ENCODE data around the gene EHD4.

The EHD4 gene

DNA sequence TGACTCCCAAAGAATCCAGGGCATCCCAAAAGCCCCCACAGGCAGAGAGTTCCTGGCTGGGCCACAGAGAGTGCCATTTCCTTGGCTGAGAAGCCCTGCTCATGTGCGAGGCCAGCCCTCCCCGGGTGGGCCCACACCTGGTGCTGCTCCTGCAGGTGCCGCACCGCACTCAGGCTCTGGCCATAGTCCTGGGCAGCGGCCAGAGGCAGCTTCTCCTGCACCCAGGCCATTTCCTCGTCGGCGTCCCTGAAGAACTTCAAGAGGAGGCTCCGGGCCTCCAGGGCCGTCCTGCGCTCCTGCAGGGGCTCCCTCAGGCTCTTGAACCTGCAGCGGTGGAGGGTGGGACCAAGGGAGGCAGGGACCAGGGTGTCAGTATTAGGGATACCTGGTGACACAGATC, 115.6 kb downstream of the EHD4 start:
- H3K4me3 ChIP-seq (ENCODE audit: low read length), result no peak overlapping the region
- TF ChIP-seq, protein P1, sequence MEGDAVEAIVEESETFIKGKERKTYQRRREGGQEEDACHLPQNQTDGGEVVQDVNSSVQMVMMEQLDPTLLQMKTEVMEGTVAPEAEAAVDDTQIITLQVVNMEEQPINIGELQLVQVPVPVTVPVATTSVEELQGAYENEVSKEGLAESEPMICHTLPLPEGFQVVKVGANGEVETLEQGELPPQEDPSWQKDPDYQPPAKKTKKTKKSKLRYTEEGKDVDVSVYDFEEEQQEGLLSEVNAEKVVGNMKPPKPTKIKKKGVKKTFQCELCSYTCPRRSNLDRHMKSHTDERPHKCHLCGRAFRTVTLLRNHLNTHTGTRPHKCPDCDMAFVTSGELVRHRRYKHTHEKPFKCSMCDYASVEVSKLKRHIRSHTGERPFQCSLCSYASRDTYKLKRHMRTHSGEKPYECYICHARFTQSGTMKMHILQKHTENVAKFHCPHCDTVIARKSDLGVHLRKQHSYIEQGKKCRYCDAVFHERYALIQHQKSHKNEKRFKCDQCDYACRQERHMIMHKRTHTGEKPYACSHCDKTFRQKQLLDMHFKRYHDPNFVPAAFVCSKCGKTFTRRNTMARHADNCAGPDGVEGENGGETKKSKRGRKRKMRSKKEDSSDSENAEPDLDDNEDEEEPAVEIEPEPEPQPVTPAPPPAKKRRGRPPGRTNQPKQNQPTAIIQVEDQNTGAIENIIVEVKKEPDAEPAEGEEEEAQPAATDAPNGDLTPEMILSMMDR (conservative IDR thresholded peaks at IDR 0.05; ENCODE audit: low read depth, low read length), result no peak
- DNase-seq (ENCODE audit: low read depth), result no peak

- TF ChIP-seq, protein P1 (conservative IDR thresholded peaks at IDR 0.05; ENCODE audit: low read depth, low read length), result no peak
- DNase-seq (ENCODE audit: low read depth), result no peak
- no peak overlapping the region for H3K4me3 ChIP-seq (ENCODE audit: low read length)
These were observed 116.1 kb downstream of the EHD4 start for GRCh38 chr15:41856262-41856661.

DNA sequence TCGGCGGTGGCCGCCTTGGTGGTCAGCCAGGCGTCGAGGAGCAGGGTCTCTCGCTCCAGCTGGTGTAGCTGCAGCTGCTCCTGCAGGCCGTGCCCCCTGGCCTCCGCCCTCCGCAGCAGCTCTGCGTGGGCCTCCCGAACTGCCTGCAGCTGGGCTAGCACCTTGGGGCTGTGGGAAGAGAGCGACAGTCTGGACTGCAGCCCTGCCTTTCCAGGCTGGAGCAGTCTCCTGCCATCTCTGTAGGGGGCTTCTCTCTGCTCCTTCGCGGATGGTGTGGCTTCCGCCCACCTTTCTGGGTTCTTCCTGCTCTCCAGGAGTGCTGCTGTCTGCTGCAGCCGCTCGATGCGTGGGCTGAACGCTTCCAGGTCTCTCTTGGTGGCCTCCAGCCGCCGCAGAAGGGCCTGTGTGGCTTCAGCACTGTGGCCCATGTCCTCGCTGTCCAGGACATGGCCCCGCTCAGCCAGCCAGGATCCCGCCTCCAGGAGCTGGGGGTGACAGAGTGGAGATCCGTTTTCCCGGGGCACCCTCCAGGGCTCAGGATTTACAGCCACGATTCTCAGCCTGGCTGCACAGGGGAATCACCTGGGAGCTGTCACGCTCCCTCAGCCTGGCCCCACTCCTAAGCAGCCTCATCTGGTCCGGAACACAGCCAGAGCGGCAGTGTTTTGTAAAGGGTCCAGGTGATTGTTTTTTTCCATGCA, 116.9 kb downstream of the EHD4 start:
- TF ChIP-seq, protein P1 (conservative IDR thresholded peaks at IDR 0.05; ENCODE audit: low read depth, low read length), result no peak
- no peak overlapping the region for H3K4me3 ChIP-seq (ENCODE audit: low read length)
- DNase-seq (ENCODE audit: low read depth), result no peak

DNA sequence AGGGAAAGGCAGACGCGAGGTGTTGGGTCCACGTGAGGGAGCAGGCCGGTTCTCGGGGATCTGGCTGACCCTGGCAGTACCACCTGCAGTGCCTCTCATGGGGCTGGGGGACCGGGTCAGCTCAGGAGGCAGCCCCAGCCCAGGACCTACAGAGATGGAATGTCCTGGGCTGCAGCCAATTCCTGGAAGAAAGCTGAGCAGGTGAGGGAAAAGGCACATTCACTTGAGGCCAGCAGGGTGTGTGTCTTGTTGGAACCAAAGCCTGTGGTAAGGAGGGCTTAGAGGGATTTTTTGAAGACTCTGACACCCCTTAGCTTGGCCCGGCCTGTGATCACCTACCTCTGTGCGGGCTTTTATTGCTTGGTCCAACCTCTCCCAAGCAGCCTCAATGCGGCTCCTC, 117.9 kb downstream of the EHD4 start:
- no peak for DNase-seq (ENCODE audit: low read depth)
- TF ChIP-seq, protein P1 (conservative IDR thresholded peaks at IDR 0.05; ENCODE audit: low read depth, low read length), result no peak
- no peak overlapping the region for H3K4me3 ChIP-seq (ENCODE audit: low read length)

- DNase-seq (ENCODE audit: low read depth), result no peak
- no peak overlapping the region for H3K4me3 ChIP-seq (ENCODE audit: low read length)
- TF ChIP-seq, protein P1 (conservative IDR thresholded peaks at IDR 0.05; ENCODE audit: low read depth, low read length), result no peak
These were observed 118.5 kb downstream of the EHD4 start for GRCh38 chr15:41853831-41854230.

- no peak overlapping the region for H3K4me3 ChIP-seq (ENCODE audit: low read length)
These were observed 119.4 kb downstream of the EHD4 start for GRCh38 chr15:41852736-41853590.

More at GRCh38 chr15:41852736-41853590, 119.4 kb downstream of the EHD4 start:
- no peak for DNase-seq (ENCODE audit: low read depth)
- TF ChIP-seq, protein P1 (conservative IDR thresholded peaks at IDR 0.05; ENCODE audit: low read depth, low read length), result no peak
